ENCODE data around the gene PTH1R. TPM values are rescaled to one million over a fixed set of nuclear protein-coding genes. Genes with fewer than 3 reads are reported as not detected.

Gene PTH1R
- polyA plus RNA-seq, 4 donors: 0.67 to 45.8 (median 3.5) TPM

GRCh38 chr3:46894256-46894655 is 16.7 kb downstream of the PTH1R start:
- DNase-seq (no peak), FAIRE-seq (no peak)
- Histone ChIP-seq H3K36me3 (ENCODE audit: control insufficient read depth in 3 of 3, insufficient read depth in 2 of 3, low read depth in 1 of 3, low read length in 3 of 3) (no peaks in the 10 kb centered on the region), H3K27ac (ENCODE audit: low read depth in 1 of 3, low read length in 2 of 3) (no peak overlapping the region), H3K9me3 (ENCODE audit: control insufficient read depth in 2 of 2, insufficient read depth in 1 of 2, low read depth in 1 of 2, low read length in 1 of 2) (no peaks in the 10 kb centered on the region), H3K4me1 (ENCODE audit: control insufficient read depth in 3 of 3, insufficient read depth in 2 of 3, low read depth in 1 of 3, low read length in 2 of 3) (peaks cover 0 to 20% (median 0%) of the 10 kb centered on the region in 3 donors), H3K27me3 (ENCODE audit: control insufficient read depth in 3 of 3, insufficient read depth in 3 of 3, low read length in 3 of 3) (peaks cover 3 to 55% (median 4%) of the 10 kb centered on the region in 3 donors), H3K4me3 (ENCODE audit: low read depth in 1 of 3, low read length in 3 of 3) (no peak overlapping the region)
- WGBS, 3 donors: 71 to 90% (median 80%) methylated on average over 6 of the region's 6 CpGs

- H3K27ac ChIP-seq (ENCODE audit: low read depth in 1 of 3, low read length in 2 of 3): no peak overlapping the region
- H3K4me3 ChIP-seq (ENCODE audit: low read depth in 1 of 3, low read length in 3 of 3): no peak overlapping the region
- FAIRE-seq (no peak), DNase-seq (peak; percentile 55 to 81)
- H3K9me3 ChIP-seq (ENCODE audit: control insufficient read depth in 2 of 2, insufficient read depth in 1 of 2, low read depth in 1 of 2, low read length in 1 of 2): no peaks in the 10 kb centered on the region
- H3K4me1 ChIP-seq (ENCODE audit: control insufficient read depth in 3 of 3, insufficient read depth in 2 of 3, low read depth in 1 of 3, low read length in 2 of 3): peaks cover 0 to 13% (median 0%) of the 10 kb centered on the region in 3 donors
- H3K27me3 ChIP-seq (ENCODE audit: control insufficient read depth in 3 of 3, insufficient read depth in 3 of 3, low read length in 3 of 3): peaks cover 3 to 49% (median 4%) of the 10 kb centered on the region in 3 donors
- no peaks in the 10 kb centered on the region for H3K36me3 ChIP-seq (ENCODE audit: control insufficient read depth in 3 of 3, insufficient read depth in 2 of 3, low read depth in 1 of 3, low read length in 3 of 3)
- 5 to 19% (median 14%) methylated on average over 5 of the region's 5 CpGs for WGBS, 3 donors
These were observed 17.7 kb downstream of the PTH1R start for GRCh38 chr3:46895204-46895660.

GRCh38 chr3:46895761-46896160 is 18.2 kb downstream of the PTH1R start:
- FAIRE-seq (no peak), DNase-seq (no peak)
- WGBS, 3 donors: 78 to 84% (median 79%) methylated on average over 4 of the region's 4 CpGs
- H3K27me3 ChIP-seq (ENCODE audit: control insufficient read depth in 3 of 3, insufficient read depth in 3 of 3, low read length in 3 of 3): peaks cover 3 to 49% (median 4%) of the 10 kb centered on the region in 3 donors
- no peak overlapping the region for H3K4me3 ChIP-seq (ENCODE audit: low read depth in 1 of 3, low read length in 3 of 3)
- H3K9me3 ChIP-seq (ENCODE audit: control insufficient read depth in 2 of 2, insufficient read depth in 1 of 2, low read depth in 1 of 2, low read length in 1 of 2): no peaks in the 10 kb centered on the region
- H3K27ac ChIP-seq (ENCODE audit: low read depth in 1 of 3, low read length in 2 of 3): no peak overlapping the region
- peaks cover 0 to 13% (median 0%) of the 10 kb centered on the region in 3 donors for H3K4me1 ChIP-seq (ENCODE audit: control insufficient read depth in 3 of 3, insufficient read depth in 2 of 3, low read depth in 1 of 3, low read length in 2 of 3)
- no peaks in the 10 kb centered on the region for H3K36me3 ChIP-seq (ENCODE audit: control insufficient read depth in 3 of 3, insufficient read depth in 2 of 3, low read depth in 1 of 3, low read length in 3 of 3)

GRCh38 chr3:46896386-46896785 is 18.9 kb downstream of the PTH1R start:
- Histone ChIP-seq H3K27ac (ENCODE audit: low read depth in 1 of 3, low read length in 2 of 3) (no peak overlapping the region), H3K4me3 (ENCODE audit: low read depth in 1 of 3, low read length in 3 of 3) (no peak overlapping the region), H3K27me3 (ENCODE audit: control insufficient read depth in 3 of 3, insufficient read depth in 3 of 3, low read length in 3 of 3) (peaks cover 3 to 45% (median 4%) of the 10 kb centered on the region in 3 donors), H3K9me3 (ENCODE audit: control insufficient read depth in 2 of 2, insufficient read depth in 1 of 2, low read depth in 1 of 2, low read length in 1 of 2) (no peaks in the 10 kb centered on the region), H3K36me3 (ENCODE audit: control insufficient read depth in 3 of 3, insufficient read depth in 2 of 3, low read depth in 1 of 3, low read length in 3 of 3) (no peaks in the 10 kb centered on the region), H3K4me1 (ENCODE audit: control insufficient read depth in 3 of 3, insufficient read depth in 2 of 3, low read depth in 1 of 3, low read length in 2 of 3) (peaks cover 0 to 13% (median 0%) of the 10 kb centered on the region in 3 donors)
- 68 to 85% (median 74%) methylated on average over 5 of the region's 5 CpGs for WGBS, 3 donors
- no peak for DNase-seq
- no peak for FAIRE-seq

GRCh38 chr3:46897031-46897430 is 19.5 kb downstream of the PTH1R start:
- Histone ChIP-seq H3K9me3 (ENCODE audit: control insufficient read depth in 2 of 2, insufficient read depth in 1 of 2, low read depth in 1 of 2, low read length in 1 of 2) (no peaks in the 10 kb centered on the region), H3K27ac (ENCODE audit: low read depth in 1 of 3, low read length in 2 of 3) (no peak overlapping the region), H3K36me3 (ENCODE audit: control insufficient read depth in 3 of 3, insufficient read depth in 2 of 3, low read depth in 1 of 3, low read length in 3 of 3) (no peaks in the 10 kb centered on the region), H3K4me3 (ENCODE audit: low read depth in 1 of 3, low read length in 3 of 3) (no peak overlapping the region), H3K27me3 (ENCODE audit: control insufficient read depth in 3 of 3, insufficient read depth in 3 of 3, low read length in 3 of 3) (peaks cover under 1 to 39% (median 4%) of the 10 kb centered on the region in 3 donors), H3K4me1 (ENCODE audit: control insufficient read depth in 3 of 3, insufficient read depth in 2 of 3, low read depth in 1 of 3, low read length in 2 of 3) (peaks cover 0 to 10% (median 0%) of the 10 kb centered on the region in 3 donors)
- WGBS, 3 donors: 88 to 96% (median 93%) methylated on average over 2 of the region's 2 CpGs
- FAIRE-seq (no peak), DNase-seq (no peak)

GRCh38 chr3:46897829-46898320 is 20.4 kb downstream of the PTH1R start:
- WGBS, 3 donors: 61 to 71% (median 70%) methylated on average over 15 of the region's 15 CpGs
- FAIRE-seq (no peak), DNase-seq (no peak)
- H3K4me1 ChIP-seq (ENCODE audit: control insufficient read depth in 3 of 3, insufficient read depth in 2 of 3, low read depth in 1 of 3, low read length in 2 of 3): peaks cover 0 to 1% (median 0%) of the 10 kb centered on the region in 3 donors
- H3K27me3 ChIP-seq (ENCODE audit: control insufficient read depth in 3 of 3, insufficient read depth in 3 of 3, low read length in 3 of 3): peaks cover 0 to 30% (median 4%) of the 10 kb centered on the region in 3 donors
- H3K9me3 ChIP-seq (ENCODE audit: control insufficient read depth in 2 of 2, insufficient read depth in 1 of 2, low read depth in 1 of 2, low read length in 1 of 2): no peaks in the 10 kb centered on the region
- no peak overlapping the region for H3K27ac ChIP-seq (ENCODE audit: low read depth in 1 of 3, low read length in 2 of 3)
- H3K36me3 ChIP-seq (ENCODE audit: control insufficient read depth in 3 of 3, insufficient read depth in 2 of 3, low read depth in 1 of 3, low read length in 3 of 3): no peaks in the 10 kb centered on the region
- no peak overlapping the region for H3K4me3 ChIP-seq (ENCODE audit: low read depth in 1 of 3, low read length in 3 of 3)

- peaks cover 0 to 24% (median 4%) of the 10 kb centered on the region in 3 donors for H3K27me3 ChIP-seq (ENCODE audit: control insufficient read depth in 3 of 3, insufficient read depth in 3 of 3, low read length in 3 of 3)
- FAIRE-seq (no peak), DNase-seq (peak in 1 of 2 donors; percentile 25)
- no peaks in the 10 kb centered on the region for H3K4me1 ChIP-seq (ENCODE audit: control insufficient read depth in 3 of 3, insufficient read depth in 2 of 3, low read depth in 1 of 3, low read length in 2 of 3)
- no peak overlapping the region for H3K4me3 ChIP-seq (ENCODE audit: low read depth in 1 of 3, low read length in 3 of 3)
- H3K36me3 ChIP-seq (ENCODE audit: control insufficient read depth in 3 of 3, insufficient read depth in 2 of 3, low read depth in 1 of 3, low read length in 3 of 3): peaks cover 0 to 2% (median 0%) of the 10 kb centered on the region in 3 donors
- no peaks in the 10 kb centered on the region for H3K9me3 ChIP-seq (ENCODE audit: control insufficient read depth in 2 of 2, insufficient read depth in 1 of 2, low read depth in 1 of 2, low read length in 1 of 2)
- H3K27ac ChIP-seq (ENCODE audit: low read depth in 1 of 3, low read length in 2 of 3): no peak overlapping the region
- 14 to 20% (median 14%) methylated on average over 51 to 69 of the region's 71 CpGs for WGBS, 3 donors
These were observed 21.0 kb downstream of the PTH1R start for GRCh38 chr3:46898321-46899150.

GRCh38 chr3:46899151-46900006 is 21.9 kb downstream of the PTH1R start:
- DNase-seq (no peak), FAIRE-seq (no peak)
- Histone ChIP-seq H3K4me3 (ENCODE audit: low read depth in 1 of 3, low read length in 3 of 3) (no peak overlapping the region), H3K9me3 (ENCODE audit: control insufficient read depth in 2 of 2, insufficient read depth in 1 of 2, low read depth in 1 of 2, low read length in 1 of 2) (no peaks in the 10 kb centered on the region), H3K36me3 (ENCODE audit: control insufficient read depth in 3 of 3, insufficient read depth in 2 of 3, low read depth in 1 of 3, low read length in 3 of 3) (peaks cover 0 to 2% (median 0%) of the 10 kb centered on the region in 3 donors), H3K27ac (ENCODE audit: low read depth in 1 of 3, low read length in 2 of 3) (no peak overlapping the region), H3K27me3 (ENCODE audit: control insufficient read depth in 3 of 3, insufficient read depth in 3 of 3, low read length in 3 of 3) (peaks cover 0 to 20% (median 4%) of the 10 kb centered on the region in 3 donors), H3K4me1 (ENCODE audit: control insufficient read depth in 3 of 3, insufficient read depth in 2 of 3, low read depth in 1 of 3, low read length in 2 of 3) (no peaks in the 10 kb centered on the region)
- 74 to 80% (median 77%) methylated on average over 22 of the region's 22 CpGs for WGBS, 3 donors

Measured in small intestine (tissue), 7 donors.